GM15510 (cell line): ENCODE measurements around the gene SASH1.

Experiments
- POLR2A ChIP-seq: IDR thresholded peaks from 3 replicates; pipeline ENCODE4 v1.6.1; 2011; ENCODE audit warnings: borderline replicate concordance; ENCODE audit not compliant: insufficient read length; ENCODE audit errors: extremely low read depth

The SASH1 gene

GRCh38 chr6:148493424-148493823 is 150.8 kb downstream of the SASH1 start:
- no peak for TF ChIP-seq POLR2A

- TF ChIP-seq POLR2A = no peak
Measured at GRCh38 chr6:148494226-148494625, 151.6 kb downstream of the SASH1 start.

GRCh38 chr6:148495029-148495428 is 152.4 kb downstream of the SASH1 start:
- no peak for TF ChIP-seq POLR2A

- no peak for TF ChIP-seq POLR2A
Measured at GRCh38 chr6:148497257-148497656, 154.6 kb downstream of the SASH1 start.

GRCh38 chr6:148497717-148498116 is 155.1 kb downstream of the SASH1 start:
- no peak for TF ChIP-seq POLR2A

GRCh38 chr6:148500402-148500801 is 157.8 kb downstream of the SASH1 start:
- no peak for TF ChIP-seq POLR2A

- no peak for TF ChIP-seq POLR2A
Measured at GRCh38 chr6:148501178-148501590, 158.5 kb downstream of the SASH1 start.

GRCh38 chr6:148502083-148502772 is 159.6 kb downstream of the SASH1 start:
- no peak for TF ChIP-seq POLR2A

GRCh38 chr6:148502773-148503135 is 160.1 kb downstream of the SASH1 start:
- no peak for TF ChIP-seq POLR2A

- no peak for TF ChIP-seq POLR2A
Measured at GRCh38 chr6:148503703-148504102, 161.1 kb downstream of the SASH1 start.

- TF ChIP-seq POLR2A = no peak
Measured at GRCh38 chr6:148507774-148508173, 165.1 kb downstream of the SASH1 start.

GRCh38 chr6:148508401-148509041 is 165.9 kb downstream of the SASH1 start:
- no peak for TF ChIP-seq POLR2A

GRCh38 chr6:148509119-148509799 is 166.6 kb downstream of the SASH1 start:
- no peak for TF ChIP-seq POLR2A

- TF ChIP-seq POLR2A = no peak
Measured at GRCh38 chr6:148509800-148510581, 167.4 kb downstream of the SASH1 start.
